Hypothalamus (tissue), 51 donors: ENCODE data around the gene OGA.
"Not testable (repeated sequence)": the region's sequence is repeated elsewhere in the genome, so short reads cannot be mapped to it uniquely, and the experiment has no call there.

Experiments used
- DNase-seq, 51 donors: peaks; one replicate each; lab custom pipeline; 2025; lab: John Stamatoyannopoulos, UW

Gene OGA

DNA sequence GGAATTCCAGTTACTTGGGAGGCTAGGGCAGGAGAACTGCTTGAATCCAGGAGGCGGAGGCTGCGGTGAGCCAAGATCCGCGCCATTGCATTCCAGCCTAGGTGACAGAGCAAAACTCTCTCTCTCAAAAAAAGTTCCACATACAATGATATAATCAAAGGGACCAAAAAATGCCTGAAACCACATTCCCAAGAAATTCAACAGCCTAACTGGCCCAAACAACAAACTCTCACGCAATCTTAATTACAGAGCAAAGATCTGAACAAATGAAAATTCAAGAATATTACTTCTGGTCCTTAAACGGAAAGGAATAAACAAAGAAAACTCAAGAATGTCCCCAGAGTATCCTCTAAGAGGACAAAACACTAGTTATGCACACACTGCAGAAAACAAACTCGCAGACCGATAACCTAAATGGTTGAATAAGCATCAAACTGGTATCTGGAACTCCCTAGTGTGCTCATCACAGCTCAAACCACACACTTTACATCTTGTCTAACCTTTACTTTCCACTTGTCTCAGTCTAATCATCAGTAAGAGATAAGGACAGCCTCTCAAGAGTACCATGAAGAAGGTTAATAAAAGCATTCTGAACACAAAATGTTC is 3.7 kb downstream of the OGA start:
- DNase-seq: no peak

DNA sequence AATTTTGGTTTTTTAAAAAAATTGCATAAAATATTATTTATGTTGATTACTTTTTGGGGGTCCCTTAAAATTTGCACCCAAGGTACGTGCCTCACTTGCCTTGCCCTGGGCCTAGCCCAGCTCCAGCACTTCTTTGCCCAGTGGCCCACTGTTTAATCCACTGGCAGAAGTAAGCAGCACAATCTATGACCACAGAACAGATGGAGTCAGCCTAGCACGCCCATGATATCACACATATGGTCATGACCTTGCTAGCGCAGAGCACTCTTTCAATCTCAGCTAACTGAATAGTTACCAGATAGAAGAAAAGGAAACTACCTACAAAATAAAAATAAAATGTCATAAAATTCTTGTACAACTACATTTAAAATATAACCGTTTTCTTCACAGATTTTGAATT is 5.6 kb downstream of the OGA start:
- no peak for DNase-seq

- no peak for DNase-seq
These were observed 11.1 kb downstream of the OGA start for GRCh38 chr10:101807158-101807557.

DNA sequence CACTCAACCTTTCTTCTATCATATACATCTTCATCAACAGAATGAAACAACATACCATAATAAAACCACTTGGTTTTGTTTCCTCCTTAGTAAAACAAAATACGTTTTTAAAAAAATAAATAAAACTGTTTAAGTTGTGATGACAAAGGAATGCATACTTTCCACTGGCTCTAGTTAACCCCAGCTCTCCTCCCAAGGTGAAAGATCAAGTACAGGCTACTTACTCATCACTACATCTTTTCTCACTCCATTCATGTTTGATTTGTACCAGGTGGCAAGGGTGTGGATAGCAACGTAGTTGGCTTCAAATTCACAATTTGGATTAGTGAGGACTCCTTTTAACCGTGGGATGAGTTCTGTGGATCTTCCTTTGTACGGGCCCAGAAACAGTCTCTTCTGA is 14.7 kb downstream of the OGA start:
- no peak for DNase-seq

GRCh38 chr10:101797403-101798059 is 20.7 kb downstream of the OGA start:
- DNase-seq: no peak

- no peak for DNase-seq
These were observed 24.7 kb downstream of the OGA start for GRCh38 chr10:101793526-101793925.

DNA sequence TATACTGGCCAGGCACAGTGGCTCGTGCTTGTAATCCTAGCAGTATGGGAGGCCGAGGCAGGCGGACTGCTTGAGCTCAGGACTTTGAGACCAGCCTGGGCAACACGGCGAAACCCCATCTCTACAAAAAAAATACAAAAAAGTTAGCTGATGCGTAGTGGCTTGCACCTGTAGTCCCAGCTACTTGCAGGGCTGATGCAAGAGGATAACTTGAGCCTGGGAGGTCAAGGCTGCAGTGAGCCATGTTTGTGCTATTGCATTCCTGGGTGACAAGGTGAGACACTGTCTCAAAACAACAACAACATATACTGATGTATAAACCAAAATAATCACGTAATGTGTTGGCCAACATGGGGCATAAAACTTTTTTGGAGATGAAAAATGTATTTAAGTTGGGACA is 28.6 kb downstream of the OGA start:
- DNase-seq: no peak

- not testable (repeated sequence) for DNase-seq
These were observed 29.0 kb downstream of the OGA start for GRCh38 chr10:101789231-101789630.

GRCh38 chr10:101785801-101786200 is 32.4 kb downstream of the OGA start:
- no peak for DNase-seq

- no peak for DNase-seq
These were observed 33.7 kb downstream of the OGA start for GRCh38 chr10:101784558-101784957.

DNA sequence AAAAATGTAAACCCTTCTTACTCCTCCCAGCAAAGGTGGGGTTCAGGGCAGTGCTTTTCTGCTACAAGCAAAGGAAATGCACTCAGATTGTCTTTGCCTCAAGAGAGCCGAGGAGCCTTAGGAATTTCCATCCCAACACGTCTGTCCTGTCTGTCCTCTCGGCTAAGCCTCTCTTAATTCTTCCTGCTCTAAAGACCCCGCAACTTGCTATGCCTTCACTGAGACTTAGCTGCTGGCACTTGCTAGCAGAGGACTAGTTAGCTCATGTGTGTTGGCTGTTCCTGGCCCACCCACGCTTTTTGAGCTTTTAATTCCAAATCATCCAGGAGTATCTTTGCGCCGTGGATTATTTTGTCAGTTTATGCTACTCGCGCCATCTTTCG is 34.5 kb downstream of the OGA start:
- DNase-seq: no peak

GRCh38 chr10:101782811-101783735 is 35.2 kb downstream of the OGA start, which contains the start of gene NPM3:
Gene NPM3, minus strand, starts transcription at chr10:101783446. Its CDS starts 56 bp downstream, at chr10:101783390.
- peak; percentile 12 to 85 (median 57) for DNase-seq

- DNase-seq: no peak
These were observed 36.0 kb downstream of the OGA start for GRCh38 chr10:101781984-101782810.

- no peak for DNase-seq
These were observed 36.6 kb downstream of the OGA start for GRCh38 chr10:101781655-101781983.

GRCh38 chr10:101780818-101781654 is 37.2 kb downstream of the OGA start:
- DNase-seq: peak in 44 of 51 donors; percentile 4 to 74 (median 38)

DNA sequence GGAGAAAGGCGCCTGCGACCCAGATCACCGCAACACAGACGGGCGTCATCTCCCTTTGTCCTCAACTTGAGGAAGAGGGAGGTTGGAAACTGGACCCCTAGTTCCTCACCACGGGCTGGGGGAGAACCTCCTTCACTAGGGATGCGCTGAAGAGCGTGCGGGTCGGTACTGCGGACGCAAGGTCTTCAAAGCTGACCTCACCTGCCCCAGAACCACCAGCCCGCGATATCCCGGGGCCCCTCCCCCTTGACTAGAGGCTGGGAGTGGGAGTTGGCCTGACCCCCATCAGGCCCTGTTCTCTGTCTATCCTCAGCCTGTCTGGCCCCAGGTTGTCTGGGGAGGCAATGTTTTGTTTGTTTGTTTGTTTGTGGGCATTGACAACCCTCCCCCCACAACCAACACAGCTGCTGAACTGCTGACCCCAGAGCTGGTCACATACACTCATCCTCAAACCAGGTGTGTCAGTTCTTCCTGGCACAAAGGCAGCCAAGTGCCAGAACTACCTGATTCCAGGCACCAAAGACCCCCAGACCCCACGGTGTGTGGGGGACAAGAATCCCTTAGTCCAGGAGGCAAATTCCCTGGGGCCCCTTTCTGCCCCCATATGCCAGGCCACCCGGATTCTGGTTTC is 37.9 kb downstream of the OGA start:
- no peak for DNase-seq

DNA sequence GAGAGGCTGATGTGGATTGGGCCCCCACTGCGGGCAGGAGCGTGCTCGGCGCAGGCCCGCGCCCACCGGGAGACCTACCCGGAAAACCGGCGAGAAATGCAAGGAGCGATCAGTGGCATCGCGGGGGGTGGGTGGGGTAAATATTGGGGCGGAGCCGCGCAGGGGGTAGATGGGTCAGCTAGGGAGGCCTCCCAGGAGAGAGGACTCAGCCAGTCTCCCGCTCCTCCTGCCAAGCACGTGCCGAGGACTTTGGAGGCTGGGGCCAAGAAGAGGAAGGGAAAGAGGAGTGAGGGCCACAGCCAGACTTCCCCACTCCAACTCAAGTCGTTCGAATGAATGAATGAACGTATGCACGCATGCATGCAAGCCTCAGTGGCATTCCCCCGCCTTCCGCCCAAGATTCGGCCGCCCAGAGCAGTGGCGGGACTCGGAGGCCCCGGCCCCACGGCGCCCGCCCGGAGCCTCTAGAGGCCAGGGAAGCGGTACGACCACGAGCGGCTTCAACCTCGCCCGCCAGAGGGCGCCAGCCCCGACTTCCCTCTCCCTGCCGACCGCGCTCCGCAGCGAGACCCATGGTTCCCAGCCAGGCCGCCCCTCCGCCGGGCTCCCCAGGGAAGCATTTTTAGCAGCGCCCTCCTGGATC is 38.6 kb downstream of the OGA start:
- peak in 47 of 51 donors; percentile 7 to 81 (median 47) for DNase-seq

GRCh38 chr10:101778781-101779543 is 39.3 kb downstream of the OGA start:
- DNase-seq: no peak
